Gastroesophageal sphincter (tissue), 3 donors: Measurements from ENCODE around the gene PLD5.
"Not testable (repeated sequence)": the region's sequence is repeated elsewhere in the genome, so short reads cannot be mapped to it uniquely, and the experiment has no call there.

Source experiments
- CTCF ChIP-seq, 4 experiments: fragments of 200-600 bp in 2 of 4; fragments of 450-650 bp in 2 of 4; sonication (generic) in 1 of 4; IDR thresholded peaks; one replicate each; pipeline ENCODE4 v1.5.1; 2017 to 2019; ENCODE audit warnings: antibody characterized with exemption in 4 of 4, mild to moderate bottlenecking in 2 of 4, moderate library complexity in 2 of 4
- EP300 ChIP-seq: sonication (generic); formaldehyde crosslinking; IDR thresholded peaks from one replicate; pipeline ENCODE4 v1.6.1; 2017; ENCODE audit warnings: antibody characterized with exemption, mild to moderate bottlenecking
- POLR2AphosphoS5 ChIP-seq: sonication (generic); formaldehyde crosslinking; IDR thresholded peaks from one replicate; pipeline ENCODE4 v1.6.1; 2017; ENCODE audit warnings: antibody characterized with exemption

- TF ChIP-seq CTCF (IDR thresholded peaks at IDR 0.05); POLR2AphosphoS5; EP300: not testable (repeated sequence)
Measured at GRCh38 chr1:242267004-242267403, 257.5 kb downstream of the PLD5 start.
